HT-29 (cell line): Measurements from ENCODE around the gene CREBL2. TPM values are rescaled to one million over a fixed set of nuclear protein-coding genes. Genes with fewer than 3 reads are reported as not detected.

ENCODE experiments used
- DNase-seq: peaks from one replicate; pipeline ENCODE4 v3.0.0-alpha.2; 2015; ENCODE audit warnings: low spot score
- total RNA-seq: library from RNA; depleted of rRNA; stranded (reverse); fragments of >200 nt; shearing (Covaris generic); gene quantifications from 2 replicates; pipeline ENCODE4 v1.2.3, GENCODE V29; 2014; rRNA removed

Gene CREBL2
- total RNA-seq, 1 experiment from 2014 or later, result 15.7 TPM

DNA sequence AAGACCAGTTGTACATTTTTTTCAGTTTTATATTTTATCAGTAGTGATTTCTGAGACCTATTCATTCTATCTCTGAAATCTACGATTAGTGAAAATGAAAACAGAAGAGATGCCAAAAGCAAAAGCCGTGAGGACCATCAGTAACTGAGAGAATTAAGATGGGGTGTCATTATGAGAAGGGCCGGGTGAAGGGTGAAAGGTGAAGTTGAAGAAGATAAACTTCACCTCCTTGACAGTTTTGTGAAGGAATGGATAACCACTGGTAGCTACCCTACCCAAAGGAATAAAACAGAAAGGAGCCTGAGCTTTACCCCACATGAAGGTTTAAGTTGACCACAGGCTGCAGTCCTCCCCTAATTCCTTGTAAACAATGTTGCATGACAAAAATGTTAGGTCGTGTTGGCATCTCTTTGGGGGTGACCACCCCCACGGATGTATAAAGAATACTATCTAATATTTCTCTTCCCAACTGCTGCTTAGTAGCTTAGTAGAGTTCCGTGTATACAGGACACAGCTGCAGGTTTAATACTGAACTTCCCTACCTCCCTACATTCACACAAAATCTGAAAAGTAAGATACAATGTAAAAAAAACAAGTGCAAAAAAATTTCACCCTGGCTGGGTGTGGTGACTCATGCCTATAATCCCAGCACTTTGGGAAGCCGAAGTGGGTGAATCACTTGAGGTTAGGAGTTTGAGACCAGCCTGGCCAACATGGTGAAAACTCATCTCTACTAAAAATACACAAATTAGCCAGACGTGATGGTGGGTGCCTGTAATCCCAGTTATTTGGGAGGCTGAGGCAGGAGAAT, 60.4 kb downstream of the CREBL2 start:
- no peak for DNase-seq

DNA sequence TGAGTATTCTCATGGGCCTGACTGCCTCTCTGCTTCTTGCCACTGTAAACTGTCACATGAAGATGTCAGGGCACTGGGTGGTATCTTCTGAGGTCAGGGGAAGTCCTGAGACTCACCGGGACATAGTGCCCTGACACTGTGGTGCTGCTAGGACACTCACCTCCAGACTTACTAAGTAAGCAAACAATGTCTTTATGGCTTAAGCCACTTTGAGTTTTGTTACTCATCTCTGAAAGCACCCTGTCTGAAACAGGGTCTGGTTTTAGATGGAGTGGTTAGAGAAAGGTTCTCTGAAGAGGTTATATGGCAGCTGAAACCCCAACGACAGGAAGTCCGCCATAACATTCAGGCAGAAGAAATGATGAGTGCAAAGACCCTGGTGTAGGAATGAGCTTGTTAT, 61.6 kb downstream of the CREBL2 start:
- no peak for DNase-seq

- no peak for DNase-seq
Observed at GRCh38 chr12:12676605-12677004, 64.9 kb downstream of the CREBL2 start.

GRCh38 chr12:12681061-12681765, 69.5 kb downstream of the CREBL2 start:
- DNase-seq, result no peak

- DNase-seq, result no peak
Observed at GRCh38 chr12:12682284-12682683, 70.6 kb downstream of the CREBL2 start.

DNA sequence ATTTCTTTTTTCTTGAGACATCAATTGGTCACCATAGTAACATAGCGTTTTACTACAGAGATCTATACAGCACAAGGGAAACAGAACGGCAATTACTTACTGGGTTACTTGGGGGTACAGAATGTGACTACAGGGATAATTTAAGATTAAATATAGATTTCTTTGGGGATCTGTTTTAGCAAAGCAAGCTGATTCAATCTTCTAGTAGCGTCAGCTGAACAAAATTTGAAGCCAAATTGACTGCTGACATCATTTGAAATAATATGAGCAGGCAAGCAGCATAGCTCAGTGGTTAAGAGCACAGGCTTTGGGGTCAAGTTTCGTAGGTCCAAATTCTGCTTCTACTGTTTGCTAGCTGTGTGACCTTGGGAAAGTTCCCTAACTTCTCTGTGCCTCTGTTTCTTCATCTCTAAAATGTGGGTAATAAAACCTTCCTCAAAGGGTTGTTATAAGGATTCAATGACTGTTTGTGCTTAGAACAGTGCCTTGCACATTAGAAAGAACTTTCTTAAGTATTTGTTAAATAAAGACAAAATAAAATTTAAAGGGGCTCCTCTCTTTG, 71.5 kb downstream of the CREBL2 start:
- no peak for DNase-seq

DNA sequence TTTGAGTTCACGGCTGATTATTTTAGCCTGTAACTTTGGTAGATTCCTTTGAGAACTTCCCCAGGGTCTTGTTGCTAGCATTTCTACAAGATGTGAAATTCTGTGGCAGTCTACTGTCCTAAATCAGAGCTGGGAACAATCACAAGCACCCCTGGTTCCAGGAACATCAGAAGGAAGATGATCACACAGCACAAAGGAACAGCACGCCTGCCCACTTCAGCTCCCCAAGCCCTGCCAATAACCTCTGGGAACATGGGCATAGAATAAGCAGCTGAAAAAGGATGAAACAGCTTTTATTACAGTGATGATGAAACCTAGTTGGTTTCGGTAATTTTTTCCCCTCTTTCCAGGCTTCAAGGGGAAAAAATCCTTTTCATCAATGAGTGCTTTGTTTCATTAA, 72.0 kb downstream of the CREBL2 start:
- no peak for DNase-seq

DNA sequence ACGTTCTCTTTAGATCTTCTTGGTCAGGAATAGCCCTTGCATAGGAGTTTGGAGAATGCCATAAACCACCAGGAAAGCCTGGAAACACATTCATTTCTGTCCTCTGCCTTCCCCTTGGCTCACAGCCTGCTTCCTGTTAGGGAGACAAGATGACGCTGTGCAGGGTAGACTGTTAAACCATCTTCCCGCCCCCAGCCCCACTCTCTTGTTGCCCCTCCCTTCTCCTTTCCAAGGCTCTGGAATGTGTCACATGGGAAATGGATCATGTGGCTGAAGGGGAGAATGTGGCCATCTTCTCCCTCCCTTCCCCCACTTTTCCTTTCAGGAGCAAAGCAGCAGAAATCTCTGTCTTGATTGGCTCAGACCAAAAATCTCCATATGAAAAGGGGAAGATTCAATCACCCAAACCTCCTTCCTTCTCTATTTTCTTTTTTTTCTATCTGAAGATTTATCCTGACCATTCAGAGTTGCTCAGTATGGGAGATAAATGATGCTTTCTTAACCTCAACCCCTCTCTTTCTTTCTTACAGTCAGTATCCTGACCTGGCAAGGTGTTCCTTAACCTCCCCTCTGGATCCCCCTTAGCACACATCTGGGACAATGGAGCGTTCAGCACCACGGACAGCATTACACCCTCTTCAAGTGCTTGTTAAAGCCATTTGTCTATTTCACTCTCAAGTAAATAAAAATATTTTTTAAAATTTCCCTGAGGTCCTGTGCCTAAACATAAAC, 72.9 kb downstream of the CREBL2 start:
- DNase-seq, result peak; percentile 51

DNA sequence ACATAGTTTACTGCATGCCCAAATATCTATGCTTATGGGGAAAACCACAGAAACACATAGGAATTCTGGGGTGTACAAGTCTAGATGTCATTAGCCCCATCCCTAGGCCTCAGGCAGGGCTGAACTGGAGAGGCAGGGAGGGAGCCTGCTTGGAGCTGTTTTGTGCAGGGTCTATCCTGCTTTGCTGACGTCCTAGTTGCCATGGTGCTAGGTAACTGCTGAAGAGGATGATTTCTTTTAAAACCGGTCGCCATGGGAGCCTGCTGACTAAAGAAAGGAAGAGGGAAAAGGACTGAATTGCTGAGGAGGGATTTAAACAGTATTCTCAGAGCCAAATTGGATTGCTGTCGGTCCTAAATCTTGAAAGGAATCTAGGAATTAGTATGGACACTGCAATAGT, 73.6 kb downstream of the CREBL2 start:
- no peak for DNase-seq

GRCh38 chr12:12686472-12686871, 74.8 kb downstream of the CREBL2 start:
- no peak for DNase-seq

- no peak for DNase-seq
Observed at GRCh38 chr12:12686925-12687324, 75.2 kb downstream of the CREBL2 start.

DNA sequence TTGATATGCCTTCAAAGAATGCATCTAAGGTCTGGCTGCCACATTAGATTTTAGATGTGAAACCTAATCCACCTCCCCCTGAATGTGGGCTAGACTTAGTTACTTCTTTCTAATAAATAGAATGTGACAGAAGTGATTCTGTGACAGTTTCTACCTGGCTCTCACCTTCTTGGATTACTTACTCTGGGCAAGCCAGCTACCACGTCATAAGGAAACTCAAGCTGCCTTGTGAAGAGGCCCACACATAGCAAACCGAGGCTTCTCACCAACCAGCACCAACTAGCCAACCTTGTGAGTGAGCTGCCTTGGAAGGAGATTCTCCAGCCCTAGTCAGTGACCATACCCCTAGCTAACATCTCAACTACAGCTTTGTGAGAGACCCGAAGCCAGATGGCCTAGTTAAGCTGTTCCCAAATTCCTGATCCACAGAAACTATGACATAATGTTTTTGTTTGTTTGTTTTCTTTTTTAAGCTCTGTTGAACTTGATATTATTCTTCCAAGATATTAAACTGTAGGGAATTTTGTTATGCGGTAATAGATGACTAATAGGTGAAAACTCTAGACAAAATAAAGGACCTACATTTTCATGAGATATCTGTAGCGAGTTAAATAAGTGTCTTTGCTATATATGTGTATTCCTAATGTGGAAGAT, 78.1 kb downstream of the CREBL2 start:
- no peak for DNase-seq

DNA sequence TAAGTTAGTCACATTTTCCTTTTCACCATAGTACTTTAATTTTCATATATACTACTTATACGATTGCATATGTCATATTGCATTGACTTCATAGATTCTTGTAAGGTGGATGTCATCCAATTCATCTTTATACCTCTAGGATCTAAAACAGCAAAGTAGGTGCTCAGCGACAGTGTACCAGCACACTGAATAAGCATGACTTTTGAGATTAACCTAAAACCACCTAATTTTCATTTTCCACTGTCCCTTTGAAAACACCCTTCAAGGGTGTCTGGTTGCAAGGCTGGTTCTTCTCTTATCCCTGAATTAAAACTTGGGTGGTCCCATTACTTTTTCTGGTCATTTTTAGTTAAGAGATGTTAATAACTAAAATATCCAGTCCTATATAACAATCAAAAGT, 79.9 kb downstream of the CREBL2 start:
- no peak for DNase-seq

GRCh38 chr12:12693111-12693671, 81.5 kb downstream of the CREBL2 start:
- DNase-seq, result no peak

Other genes starting within 250 kb of the CREBL2 start
- 9.2 and 11.3 TPM in 2 replicates for gene DUSP16, start 49.0 kb upstream of the CREBL2 start, total RNA-seq
- gene GPR19, start 84.3 kb downstream of the CREBL2 start, total RNA-seq, result 0.25 and 1.0 TPM in 2 replicates
- 52.9 and 67.7 TPM in 2 replicates for gene CDKN1B, start 105.5 kb downstream of the CREBL2 start, total RNA-seq
- 2.1 and 2.4 TPM in 2 replicates for gene APOLD1, start 173.8 kb downstream of the CREBL2 start, total RNA-seq
- 39.4 and 46.9 TPM in 2 replicates for gene DDX47, start 201.5 kb downstream of the CREBL2 start, total RNA-seq